Activated T-cell treated with anti-CD3 and anti-CD28 coated beads for 48 hours (primary cell): Measurements from ENCODE around the gene LMOD1.
A peak's percentile ranks its signal among the peaks of the same experiment; 100 is the strongest.
"Not testable (repeated sequence)": the region's sequence is repeated elsewhere in the genome, so short reads cannot be mapped to it uniquely, and the experiment has no call there.

ENCODE experiments used
- DNase-seq: peaks from one replicate; pipeline ENCODE4 v3.0.0-alpha.2; 2020; ENCODE audit warnings: low read depth

LMOD1 gene

GRCh38 chr1:201946224-201946908, at the start of gene LMOD1:
TSS of gene LMOD1 (minus strand) at chr1:201946548. CDS start at chr1:201946340, 208 bp downstream.
- DNase-seq = peak; percentile 5

- DNase-seq = no peak
Observed at GRCh38 chr1:201990427-201990826, 44.1 kb upstream of the LMOD1 start.

GRCh38 chr1:201989354-201990128, 43.2 kb upstream of the LMOD1 start:
- DNase-seq = no peak

- DNase-seq = no peak
Observed at GRCh38 chr1:201988601-201989000, 42.3 kb upstream of the LMOD1 start.

GRCh38 chr1:201985355-201985754, 39.0 kb upstream of the LMOD1 start:
- no peak for DNase-seq

GRCh38 chr1:201984446-201984845, 38.1 kb upstream of the LMOD1 start:
- no peak for DNase-seq

- no peak for DNase-seq
Observed at GRCh38 chr1:201983380-201983805, 37.0 kb upstream of the LMOD1 start.

- DNase-seq = peak; percentile 42
Observed at GRCh38 chr1:201982623-201983379, 36.5 kb upstream of the LMOD1 start, which contains the start of gene RNPEP. TSS of gene RNPEP (plus strand) at chr1:201982648. CDS start at chr1:201982667, 19 bp downstream.

- peak; percentile 75 for DNase-seq
Observed at GRCh38 chr1:201982082-201982622, 35.8 kb upstream of the LMOD1 start.

GRCh38 chr1:201970334-201971159, 24.2 kb upstream of the LMOD1 start:
- no peak for DNase-seq

GRCh38 chr1:201968202-201968925, 22.0 kb upstream of the LMOD1 start:
- no peak for DNase-seq

- DNase-seq = no peak
Observed at GRCh38 chr1:201966171-201966570, 19.8 kb upstream of the LMOD1 start.

- no peak for DNase-seq
Observed at GRCh38 chr1:201964261-201964660, 17.9 kb upstream of the LMOD1 start.

- not testable (repeated sequence) for DNase-seq
Observed at GRCh38 chr1:201962382-201962781, 16.0 kb upstream of the LMOD1 start.

- DNase-seq = no peak
Observed at GRCh38 chr1:201958348-201958747, 12.0 kb upstream of the LMOD1 start.

- no peak for DNase-seq
Observed at GRCh38 chr1:201955729-201956143, 9.4 kb upstream of the LMOD1 start.

- peak; percentile 93 for DNase-seq
Observed at GRCh38 chr1:201955009-201955728, 8.8 kb upstream of the LMOD1 start, which contains the start of gene TIMM17A. TSS of gene TIMM17A (plus strand) at chr1:201955503. CDS start at chr1:201955527, 24 bp downstream.

GRCh38 chr1:201954263-201955008, 8.1 kb upstream of the LMOD1 start:
- no peak for DNase-seq

- DNase-seq = no peak
Observed at GRCh38 chr1:201949491-201949890, 3.1 kb upstream of the LMOD1 start.
